K562 (cell line): ENCODE results near the gene CLDN14. TPM values are rescaled to one million over a fixed set of nuclear protein-coding genes. Genes with fewer than 3 reads are reported as not detected.

Experiments used
- ATAC-seq: fragments of 200-7000 bp; cut with Tn5 transposase; 3 replicates; pipeline ENCODE4 v1.9.1; 2020; ENCODE audit warnings: moderate library complexity
- BruUV-seq: library from RNA; stranded (reverse); fragments of 400-500 nt; replicated peaks from 2 replicates; lab custom pipeline; 2021; lab: Mats Ljungman, UMichigan
- CTCF ChIA-PET: fragments of 300-600 bp; formaldehyde crosslinking; extraction: SDS; loops from one replicate; lab custom pipeline; 2021; ENCODE audit warnings: low intra/inter-chr PET ratio; lab: Yijun Ruan, JAX
- POLR2A ChIA-PET: fragments of 300-600, 350-650 bp; sonication (Branson Sonifier 250); formaldehyde crosslinking; extraction: SDS; loops from one replicate; lab custom pipeline; 2021; ENCODE audit warnings: antibody characterized with exemption, inconsistent platforms; lab: Yijun Ruan, JAX
- DNase-seq, 4 experiments: peaks; one replicate each; pipeline versions ENCODE4 v3.0.0 to v3.0.0-alpha.2; 2011 to 2018; ENCODE audit warnings: low spot score in 3 of 4, mixed read lengths in 3 of 4; ENCODE audit errors: extremely low read depth in 1 of 4
- FAIRE-seq: peaks from 2 replicates; lab custom pipeline; 2011; peaks lifted over from hg19 to GRCh38; lab: Jason Lieb, UNC
- H2AFZ ChIP-seq: 2 replicates; pipeline ENCODE4 v1.6.0; 2011; ENCODE audit warnings: low read depth, low read length, control low read depth, inconsistent platforms
- H3K27ac ChIP-seq: fragments of 200-600 bp; 3 replicates; pipeline ENCODE4 v1.8.0; 2011; ENCODE audit warnings: low read depth, mild to moderate bottlenecking, control low read depth, inconsistent platforms, low read length, moderate library complexity, mixed read lengths; ENCODE audit errors: extremely low read depth
- H3K27me3 ChIP-seq, 2 experiments: fragments of 300-600 bp in 1 of 2; 2 replicates in 1 of 2; 3 replicates in 1 of 2; pipeline versions ENCODE4 v1.6.0 to v1.8.0; 2011; ENCODE audit warnings: inconsistent platforms in 2 of 2, low read length in 2 of 2, mild to moderate bottlenecking in 1 of 2, mixed read lengths in 1 of 2, moderate library complexity in 1 of 2; ENCODE audit not compliant: control insufficient read depth in 2 of 2, insufficient read depth in 2 of 2
- H3K36me3 ChIP-seq: fragments of 300-600 bp; 3 replicates; pipeline ENCODE4 v1.8.0; 2011; ENCODE audit warnings: mild to moderate bottlenecking, low read length, inconsistent platforms; ENCODE audit not compliant: control insufficient read depth, insufficient read depth
- H3K4me1 ChIP-seq, 2 experiments: fragments of 200-600 bp in 1 of 2; replicated peaks in 1 of 2; 2 replicates in 1 of 2; 3 replicates in 1 of 2; pipeline versions ENCODE4 v1.5.1 to v1.8.0; 2011; ENCODE audit warnings: inconsistent platforms in 2 of 2, low read length in 2 of 2, mild to moderate bottlenecking in 1 of 2, mixed read lengths in 1 of 2, moderate library complexity in 1 of 2; ENCODE audit not compliant: control insufficient read depth in 2 of 2, insufficient read depth in 2 of 2
- H3K4me2 ChIP-seq: 2 replicates; pipeline ENCODE4 v1.6.1; 2011; ENCODE audit warnings: low read length, control low read depth, inconsistent platforms, mixed read lengths; ENCODE audit not compliant: insufficient read depth
- H3K4me3 ChIP-seq: fragments of 200-600 bp; sonication (generic), shearing (Covaris generic); 2 replicates; pipeline ENCODE4 v1.5.1; 2016; ENCODE audit warnings: control low read depth, inconsistent platforms
- H3K79me2 ChIP-seq: fragments of 200-600 bp; 3 replicates; pipeline ENCODE4 v1.8.0; 2011; ENCODE audit warnings: low read length, inconsistent platforms; ENCODE audit not compliant: control insufficient read depth, insufficient read depth
- H3K9ac ChIP-seq, 2 experiments: 2 replicates each; pipeline versions ENCODE4 v1.6.0 to v1.6.1; 2011; ENCODE audit warnings: low read depth in 2 of 2, low read length in 2 of 2, control low read depth in 1 of 2, inconsistent platforms in 1 of 2, mild to moderate bottlenecking in 1 of 2, mixed read lengths in 1 of 2; ENCODE audit not compliant: insufficient read depth in 1 of 2
- H3K9me1 ChIP-seq: one replicate; pipeline ENCODE4 v1.6.0; 2011; ENCODE audit warnings: inconsistent platforms, mild to moderate bottlenecking, low read length, moderate library complexity; ENCODE audit not compliant: control insufficient read depth, insufficient read depth
- H3K9me3 ChIP-seq: replicated peaks from 2 replicates; pipeline ENCODE4 v1.5.1; 2011; ENCODE audit warnings: low read depth, low read length, inconsistent platforms; ENCODE audit not compliant: control insufficient read depth, insufficient read depth
- H4K20me1 ChIP-seq: replicated peaks from 2 replicates; pipeline ENCODE4 v1.6.1; 2011; ENCODE audit warnings: low read length, inconsistent platforms, mixed read lengths; ENCODE audit not compliant: control insufficient read depth, insufficient read depth
- C11orf30 ChIP-seq: fragments of 450-650 bp; IDR thresholded peaks from 2 replicates; pipeline ENCODE4 v1.6.1; 2016; ENCODE audit warnings: low read depth, mild to moderate bottlenecking
- CXXC5 ChIP-seq: fragments of 250-450 bp; sonication (Bioruptor Pico); IDR thresholded peaks from 2 replicates; pipeline ENCODE4 v1.8.0; 2022; ENCODE audit warnings: inconsistent platforms, mild to moderate bottlenecking, moderate library complexity
- KAT7 ChIP-seq: sonication (generic); formaldehyde crosslinking; IDR thresholded peaks from 2 replicates; pipeline ENCODE4 v1.8.0; 2022; ENCODE audit warnings: missing genetic modification reagents, mild to moderate bottlenecking, borderline replicate concordance
- PCBP1 ChIP-seq: fragments of 200-400 bp; formaldehyde crosslinking; IDR thresholded peaks from 2 replicates; pipeline ENCODE4 v1.6.1; 2018; ENCODE audit warnings: mild to moderate bottlenecking, low read depth, low read length; ENCODE audit not compliant: poor library complexity, severe bottlenecking
- SREBF2 ChIP-seq: sonication (generic); formaldehyde crosslinking; IDR thresholded peaks from 2 replicates; pipeline ENCODE4 v1.4.0; 2020; ENCODE audit warnings: mild to moderate bottlenecking, missing genetic modification reagents
- TAF1 ChIP-seq: IDR thresholded peaks from 2 replicates; pipeline ENCODE4 v1.6.1; 2011; ENCODE audit warnings: mild to moderate bottlenecking, low read length, moderate library complexity; ENCODE audit not compliant: insufficient read depth, control insufficient read depth, severe bottlenecking; ENCODE audit errors: extremely low read depth
- TCFL5 ChIP-seq: fragments of 250-450 bp; sonication (Bioruptor Pico); conservative IDR thresholded peaks from 2 replicates; pipeline ENCODE4 v1.6.1; 2021; ENCODE audit warnings: mild to moderate bottlenecking, moderate library complexity, matching md5 sums
- XRCC5 ChIP-seq: fragments of 200-400 bp; formaldehyde crosslinking; IDR thresholded peaks from 2 replicates; pipeline ENCODE4 v1.6.1; 2017; ENCODE audit warnings: low read depth, mild to moderate bottlenecking, low read length
- ZNF436 ChIP-seq: fragments of 250-450, 450-650 bp; sonication (Bioruptor Pico); formaldehyde crosslinking; IDR thresholded peaks from 2 replicates; pipeline ENCODE4 v1.7.0; 2020; ENCODE audit warnings: mild to moderate bottlenecking
- WGBS: fragments of 100-300 bp; shearing (Covaris generic); methylation state at CpG from one replicate; pipeline ENCODE4 v1.1.6; 2016; ENCODE audit warnings: low coverage, mixed read lengths; ENCODE audit not compliant: insufficient coverage; ENCODE audit errors: missing lambda C conversion rate; 5-methylcytosine and 5-hydroxymethylcytosine counted together
- in situ Hi-C: fragments of 300-500 bp; cut with MboI; formaldehyde crosslinking; loops from 4 replicates; pipeline ENCODE4 v1.15.0; 2018; ENCODE audit warnings: inconsistent platforms, mixed read lengths
- intact Hi-C: fragments of 100-400 bp; cut with micrococcal nuclease; formaldehyde crosslinking; loops from 2 replicates; pipeline ENCODE4 v1.14.2; 2022
- polyA plus RNA-seq, 8 experiments: library from polyadenylated mRNA; depleted of rRNA in 4 of 8; stranded (reverse) in 5 of 8; unstranded in 3 of 8; fragments of >200 nt; fragmentation: Nextera tagmentation in 2 of 8; fragmentation: Illumina TruSeq in 1 of 8; extraction: Ambion mirVana in 2 of 8; extraction: Trizol in 1 of 8; gene quantifications; 2 replicates each; pipeline versions ENCODE4 v1.2.1 to v1.2.3, GENCODE V29; 2011 to 2014; ENCODE audit warnings: inconsistent platforms in 1 of 8, missing spikeins in 1 of 8
- total RNA-seq, 7 experiments: library from RNA; depleted of rRNA in 6 of 7; stranded (reverse); fragments of >200 nt in 6 of 7; fragmentation: Illumina TruSeq in 2 of 7; extraction: Trizol in 2 of 7; gene quantifications; 2 replicates each; pipeline versions ENCODE4 v1.2.1 to v1.2.3, GENCODE V29; 2011 to 2021; ENCODE audit warnings: low replicate concordance in 1 of 7
- TF ChIP-seq, protein P1 (sequence below): sonication (generic); formaldehyde crosslinking; IDR thresholded peaks from 2 replicates; pipeline ENCODE4 v1.9.0; 2022; ENCODE audit warnings: mild to moderate bottlenecking, missing genetic modification reagents
- TF ChIP-seq, protein P2 (sequence below), 2 experiments: fragments of 450-650 bp in 1 of 2; sonication (generic) in 1 of 2; formaldehyde crosslinking in 1 of 2; IDR thresholded peaks; 2 replicates each; pipeline versions ENCODE4 v1.7.1 to v1.9.0; 2016 to 2022; ENCODE audit warnings: inconsistent platforms in 1 of 2, mild to moderate bottlenecking in 1 of 2, missing genetic modification reagents in 1 of 2

The CLDN14 gene
- total and polyA plus RNA-seq, 9 of the 15 experiments (the other 6 are each of a cell fraction or from before 2014, with no cell fraction given): not detected

DNA sequence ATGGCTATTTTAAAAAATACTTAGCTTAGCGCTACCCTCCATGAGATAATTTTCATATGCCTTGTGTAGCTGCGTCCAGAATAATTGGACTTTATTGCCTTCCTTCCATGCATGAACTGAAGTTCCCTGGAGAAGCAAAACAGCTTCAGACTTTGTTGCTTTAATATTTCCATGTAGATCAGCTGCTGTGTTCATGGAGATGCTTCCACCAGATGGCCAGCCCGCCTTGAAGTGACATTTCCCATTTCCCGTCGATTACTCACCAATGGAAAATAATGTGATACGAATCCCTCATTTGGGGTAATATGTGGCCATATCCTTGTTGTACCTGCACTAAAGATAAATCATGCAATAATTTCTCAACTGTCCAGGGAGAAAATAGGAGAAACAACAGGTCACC, 47.4 kb upstream of the CLDN14 start:
- Histone ChIP-seq H3K27ac (no peak overlapping the region), H3K4me2 (no peak overlapping the region), H3K36me3 (no peaks in the 10 kb centered on the region), H3K9me1 (no peaks in the 10 kb centered on the region), H3K9me3 (no peaks in the 10 kb centered on the region), H2AFZ (no peak overlapping the region), H3K4me1 (no peaks in the 10 kb centered on the region), H4K20me1 (peaks cover 12% of the 10 kb centered on the region), H3K79me2 (no peaks in the 10 kb centered on the region), H3K9ac (no peak overlapping the region), H3K4me3 (no peak overlapping the region), H3K27me3 (peaks cover 48 to 67% of the 10 kb centered on the region in 2 experiments)
- TF ChIP-seq XRCC5 (no peak), TCFL5 (no peak), ZNF436 (no peak), KAT7 (CRISPR knock-in tag) (no peak), C11orf30 (no peak), CXXC5 (no peak), SREBF2 (no peak), TAF1 (no peak), PCBP1 (no peak)
- TF ChIP-seq, protein P1, sequence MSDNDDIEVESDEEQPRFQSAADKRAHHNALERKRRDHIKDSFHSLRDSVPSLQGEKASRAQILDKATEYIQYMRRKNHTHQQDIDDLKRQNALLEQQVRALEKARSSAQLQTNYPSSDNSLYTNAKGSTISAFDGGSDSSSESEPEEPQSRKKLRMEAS (CRISPR knock-in tag): no peak
- TF ChIP-seq, protein P2, sequence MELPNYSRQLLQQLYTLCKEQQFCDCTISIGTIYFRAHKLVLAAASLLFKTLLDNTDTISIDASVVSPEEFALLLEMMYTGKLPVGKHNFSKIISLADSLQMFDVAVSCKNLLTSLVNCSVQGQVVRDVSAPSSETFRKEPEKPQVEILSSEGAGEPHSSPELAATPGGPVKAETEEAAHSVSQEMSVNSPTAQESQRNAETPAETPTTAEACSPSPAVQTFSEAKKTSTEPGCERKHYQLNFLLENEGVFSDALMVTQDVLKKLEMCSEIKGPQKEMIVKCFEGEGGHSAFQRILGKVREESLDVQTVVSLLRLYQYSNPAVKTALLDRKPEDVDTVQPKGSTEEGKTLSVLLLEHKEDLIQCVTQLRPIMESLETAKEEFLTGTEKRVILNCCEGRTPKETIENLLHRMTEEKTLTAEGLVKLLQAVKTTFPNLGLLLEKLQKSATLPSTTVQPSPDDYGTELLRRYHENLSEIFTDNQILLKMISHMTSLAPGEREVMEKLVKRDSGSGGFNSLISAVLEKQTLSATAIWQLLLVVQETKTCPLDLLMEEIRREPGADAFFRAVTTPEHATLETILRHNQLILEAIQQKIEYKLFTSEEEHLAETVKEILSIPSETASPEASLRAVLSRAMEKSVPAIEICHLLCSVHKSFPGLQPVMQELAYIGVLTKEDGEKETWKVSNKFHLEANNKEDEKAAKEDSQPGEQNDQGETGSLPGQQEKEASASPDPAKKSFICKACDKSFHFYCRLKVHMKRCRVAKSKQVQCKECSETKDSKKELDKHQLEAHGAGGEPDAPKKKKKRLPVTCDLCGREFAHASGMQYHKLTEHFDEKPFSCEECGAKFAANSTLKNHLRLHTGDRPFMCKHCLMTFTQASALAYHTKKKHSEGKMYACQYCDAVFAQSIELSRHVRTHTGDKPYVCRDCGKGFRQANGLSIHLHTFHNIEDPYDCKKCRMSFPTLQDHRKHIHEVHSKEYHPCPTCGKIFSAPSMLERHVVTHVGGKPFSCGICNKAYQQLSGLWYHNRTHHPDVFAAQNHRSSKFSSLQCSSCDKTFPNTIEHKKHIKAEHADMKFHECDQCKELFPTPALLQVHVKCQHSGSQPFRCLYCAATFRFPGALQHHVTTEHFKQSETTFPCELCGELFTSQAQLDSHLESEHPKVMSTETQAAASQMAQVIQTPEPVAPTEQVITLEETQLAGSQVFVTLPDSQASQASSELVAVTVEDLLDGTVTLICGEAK (IDR thresholded peaks at IDR 0.05): no peak
- TF ChIP-seq, protein P2 (CRISPR knock-in tag; IDR thresholded peaks at IDR 0.05): no peak
- intact Hi-C loops: no loop called here
- ATAC-seq (no peak), DNase-seq (no peak), FAIRE-seq (no peak)
- no TSS peak for BruUV-seq
- in situ Hi-C loops: no loop called here
- POLR2A ChIA-PET: no interaction called here
- WGBS: 6% methylated on average over 6 of the region's 6 CpGs
- CTCF ChIA-PET: no interaction called here
